22Rv1 (cell line): ENCODE data around the gene MICA.
A peak's percentile ranks its signal among the peaks of the same experiment; 100 is the strongest.
"Not testable (repeated sequence)": the region's sequence is repeated elsewhere in the genome, so short reads cannot be mapped to it uniquely, and the experiment has no call there.

Source experiments
- ZFX ChIP-seq: fragments of 450-650 bp; IDR thresholded peaks from 2 replicates; pipeline ENCODE4 v1.6.1; 2017; ENCODE audit warnings: antibody characterized with exemption, borderline replicate concordance
- TF ChIP-seq, protein P1 (sequence below): fragments of 450-650 bp; IDR thresholded peaks from 2 replicates; pipeline ENCODE4 v1.5.1; 2017; ENCODE audit warnings: mild to moderate bottlenecking

DNA sequence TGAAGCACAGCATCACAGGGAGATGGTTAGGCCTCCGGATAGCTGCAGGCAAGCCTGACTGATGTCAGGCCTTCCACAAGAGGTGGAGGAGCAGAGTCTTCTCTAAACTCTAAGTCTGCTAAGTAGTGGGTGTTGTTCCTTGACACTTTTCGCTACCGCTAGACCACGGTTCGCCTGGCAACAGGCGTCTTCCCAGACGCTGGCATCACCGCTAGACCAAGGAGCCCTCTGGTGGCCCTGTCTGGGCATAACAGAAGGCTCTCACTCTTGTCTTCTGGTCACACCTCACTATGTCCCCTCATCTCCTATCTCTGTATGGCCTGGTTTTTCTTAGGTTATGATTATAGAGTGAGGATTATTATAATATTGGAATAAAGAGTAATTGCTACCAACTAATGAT lies 29.3 kb upstream of the MICA start:
- TF ChIP-seq, protein P1, sequence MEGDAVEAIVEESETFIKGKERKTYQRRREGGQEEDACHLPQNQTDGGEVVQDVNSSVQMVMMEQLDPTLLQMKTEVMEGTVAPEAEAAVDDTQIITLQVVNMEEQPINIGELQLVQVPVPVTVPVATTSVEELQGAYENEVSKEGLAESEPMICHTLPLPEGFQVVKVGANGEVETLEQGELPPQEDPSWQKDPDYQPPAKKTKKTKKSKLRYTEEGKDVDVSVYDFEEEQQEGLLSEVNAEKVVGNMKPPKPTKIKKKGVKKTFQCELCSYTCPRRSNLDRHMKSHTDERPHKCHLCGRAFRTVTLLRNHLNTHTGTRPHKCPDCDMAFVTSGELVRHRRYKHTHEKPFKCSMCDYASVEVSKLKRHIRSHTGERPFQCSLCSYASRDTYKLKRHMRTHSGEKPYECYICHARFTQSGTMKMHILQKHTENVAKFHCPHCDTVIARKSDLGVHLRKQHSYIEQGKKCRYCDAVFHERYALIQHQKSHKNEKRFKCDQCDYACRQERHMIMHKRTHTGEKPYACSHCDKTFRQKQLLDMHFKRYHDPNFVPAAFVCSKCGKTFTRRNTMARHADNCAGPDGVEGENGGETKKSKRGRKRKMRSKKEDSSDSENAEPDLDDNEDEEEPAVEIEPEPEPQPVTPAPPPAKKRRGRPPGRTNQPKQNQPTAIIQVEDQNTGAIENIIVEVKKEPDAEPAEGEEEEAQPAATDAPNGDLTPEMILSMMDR, result peak; percentile 66
- not testable (repeated sequence) for TF ChIP-seq ZFX
